SK-N-SH (cell line): ENCODE data around the gene CXXC4.

Experiments used
- CTCF ChIP-seq: fragments of 200-600 bp; sonication (generic); IDR thresholded peaks from 2 replicates; pipeline ENCODE4 v1.6.1; 2017; ENCODE audit warnings: antibody characterized with exemption, mild to moderate bottlenecking, moderate library complexity
- EP300 ChIP-seq, 2 experiments: IDR thresholded peaks; 2 replicates each; pipeline versions ENCODE4 v1.4.0 to v1.6.1; 2012; ENCODE audit warnings: borderline replicate concordance in 1 of 2, low read depth in 1 of 2, low read length in 1 of 2
- EZH2phosphoT487 ChIP-seq: fragments of 200-600 bp; sonication (generic); IDR thresholded peaks from 2 replicates; pipeline ENCODE4 v1.6.1; 2017; ENCODE audit warnings: low read depth, mixed run types, mild to moderate bottlenecking, antibody characterized with exemption, moderate library complexity, borderline replicate concordance
- MAX ChIP-seq: IDR thresholded peaks from 2 replicates; pipeline ENCODE4 v1.4.0; 2012; ENCODE audit warnings: low read depth
- POLR2AphosphoS5 ChIP-seq: IDR thresholded peaks from 2 replicates; pipeline ENCODE4 v1.6.1; 2012; ENCODE audit warnings: low read depth, low read length
- RAD21 ChIP-seq: IDR thresholded peaks from 2 replicates; pipeline ENCODE4 v1.6.1; 2012; ENCODE audit warnings: mild to moderate bottlenecking, low read length
- RFX5 ChIP-seq: IDR thresholded peaks from 2 replicates; pipeline ENCODE4 v1.6.1; 2012; ENCODE audit warnings: mild to moderate bottlenecking, improper control_type of control experiment, low read length
- SIN3A ChIP-seq: IDR thresholded peaks from 2 replicates; pipeline ENCODE4 v1.6.1; 2012; ENCODE audit warnings: low read depth, mild to moderate bottlenecking, low read length, moderate library complexity, borderline replicate concordance
- TAF1 ChIP-seq: IDR thresholded peaks from 2 replicates; pipeline ENCODE4 v1.6.1; 2012; ENCODE audit warnings: low read depth, mild to moderate bottlenecking, low read length, moderate library complexity, borderline replicate concordance
- YY1 ChIP-seq: IDR thresholded peaks from 2 replicates; pipeline ENCODE4 v1.4.0; 2012; ENCODE audit warnings: low read depth, mild to moderate bottlenecking

GRCh38 chr4:104436542-104436941 is 58.2 kb downstream of the CXXC4 start:
- TF ChIP-seq RAD21, result no peak
- no peak for TF ChIP-seq CTCF
- no peak for TF ChIP-seq RFX5
- TF ChIP-seq TAF1, result no peak
- no peak for TF ChIP-seq MAX
- TF ChIP-seq POLR2AphosphoS5, result no peak
- no peak for TF ChIP-seq EZH2phosphoT487
- TF ChIP-seq YY1, result no peak
- no peak for TF ChIP-seq SIN3A
- no peak for TF ChIP-seq EP300 (IDR thresholded peaks at IDR 0.05; ENCODE audit: borderline replicate concordance in 1 of 2, low read depth in 1 of 2, low read length in 1 of 2)
